ENCODE measurements around the gene GTF3C6.
A peak's percentile ranks its signal among the peaks of the same experiment; 100 is the strongest.
"Not testable (repeated sequence)": the region's sequence is repeated elsewhere in the genome, so short reads cannot be mapped to it uniquely, and the experiment has no call there.

The GTF3C6 gene

DNA sequence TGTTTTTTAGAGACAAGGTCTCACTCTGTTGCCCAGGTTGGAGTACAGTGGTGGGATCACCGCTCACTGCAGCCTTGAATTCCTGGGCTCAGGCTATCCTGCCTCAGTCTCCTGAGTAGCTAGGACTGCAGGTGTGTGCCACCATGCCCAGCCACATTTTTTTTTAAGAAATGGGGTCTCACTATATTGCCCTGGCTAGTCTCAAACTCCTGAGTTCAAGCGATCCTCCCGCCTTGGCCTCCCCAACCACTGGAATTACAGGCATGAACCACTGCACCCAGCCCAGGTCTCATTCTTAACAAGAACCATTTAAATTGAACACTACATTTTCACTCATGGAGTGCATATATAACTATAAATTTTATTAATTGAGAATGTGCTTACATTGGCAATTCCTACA lies 43.8 kb downstream of the GTF3C6 start:
- TF ChIP-seq EZH2 (IDR thresholded peaks at IDR 0.05; ENCODE audit: borderline replicate concordance, low read depth, low read length, severe bottlenecking) = no peak
- TF ChIP-seq, protein P1, sequence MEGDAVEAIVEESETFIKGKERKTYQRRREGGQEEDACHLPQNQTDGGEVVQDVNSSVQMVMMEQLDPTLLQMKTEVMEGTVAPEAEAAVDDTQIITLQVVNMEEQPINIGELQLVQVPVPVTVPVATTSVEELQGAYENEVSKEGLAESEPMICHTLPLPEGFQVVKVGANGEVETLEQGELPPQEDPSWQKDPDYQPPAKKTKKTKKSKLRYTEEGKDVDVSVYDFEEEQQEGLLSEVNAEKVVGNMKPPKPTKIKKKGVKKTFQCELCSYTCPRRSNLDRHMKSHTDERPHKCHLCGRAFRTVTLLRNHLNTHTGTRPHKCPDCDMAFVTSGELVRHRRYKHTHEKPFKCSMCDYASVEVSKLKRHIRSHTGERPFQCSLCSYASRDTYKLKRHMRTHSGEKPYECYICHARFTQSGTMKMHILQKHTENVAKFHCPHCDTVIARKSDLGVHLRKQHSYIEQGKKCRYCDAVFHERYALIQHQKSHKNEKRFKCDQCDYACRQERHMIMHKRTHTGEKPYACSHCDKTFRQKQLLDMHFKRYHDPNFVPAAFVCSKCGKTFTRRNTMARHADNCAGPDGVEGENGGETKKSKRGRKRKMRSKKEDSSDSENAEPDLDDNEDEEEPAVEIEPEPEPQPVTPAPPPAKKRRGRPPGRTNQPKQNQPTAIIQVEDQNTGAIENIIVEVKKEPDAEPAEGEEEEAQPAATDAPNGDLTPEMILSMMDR (IDR thresholded peaks at IDR 0.05; ENCODE audit: borderline replicate concordance, extremely low read depth, low read length, poor library complexity, severe bottlenecking) = no peak
- Histone ChIP-seq H3K4me3 (ENCODE audit: low read depth in 1 of 2, low read length in 2 of 2) (no peak overlapping the region), H3K9ac (ENCODE audit: low read depth, low read length) (no peak overlapping the region), H3K4me2 (ENCODE audit: insufficient read depth, low read length) (no peak overlapping the region), H3K4me1 (ENCODE audit: insufficient read depth, low read length) (no peaks in the 10 kb centered on the region), H4K20me1 (ENCODE audit: insufficient read depth, low read length) (no peaks in the 10 kb centered on the region), H3K36me3 (ENCODE audit: insufficient read depth, low read length) (peaks cover 82% of the 10 kb centered on the region), H2AFZ (ENCODE audit: low read depth, low read length) (no peak overlapping the region), H3K9me3 (ENCODE audit: insufficient read depth, low read length, severe bottlenecking) (no peaks in the 10 kb centered on the region), H3K27me3 (ENCODE audit: insufficient read depth, low read length, poor library complexity) (no peaks in the 10 kb centered on the region), H3K79me2 (ENCODE audit: insufficient read depth, low read length) (peaks cover 2% of the 10 kb centered on the region; the same call in 1 of the 2 replicates), H3K27ac (ENCODE audit: low read length) (no peak overlapping the region)
- no peak for ATAC-seq (ENCODE audit: insufficient read depth, low read depth)
- DNase-seq = no peak

DNA sequence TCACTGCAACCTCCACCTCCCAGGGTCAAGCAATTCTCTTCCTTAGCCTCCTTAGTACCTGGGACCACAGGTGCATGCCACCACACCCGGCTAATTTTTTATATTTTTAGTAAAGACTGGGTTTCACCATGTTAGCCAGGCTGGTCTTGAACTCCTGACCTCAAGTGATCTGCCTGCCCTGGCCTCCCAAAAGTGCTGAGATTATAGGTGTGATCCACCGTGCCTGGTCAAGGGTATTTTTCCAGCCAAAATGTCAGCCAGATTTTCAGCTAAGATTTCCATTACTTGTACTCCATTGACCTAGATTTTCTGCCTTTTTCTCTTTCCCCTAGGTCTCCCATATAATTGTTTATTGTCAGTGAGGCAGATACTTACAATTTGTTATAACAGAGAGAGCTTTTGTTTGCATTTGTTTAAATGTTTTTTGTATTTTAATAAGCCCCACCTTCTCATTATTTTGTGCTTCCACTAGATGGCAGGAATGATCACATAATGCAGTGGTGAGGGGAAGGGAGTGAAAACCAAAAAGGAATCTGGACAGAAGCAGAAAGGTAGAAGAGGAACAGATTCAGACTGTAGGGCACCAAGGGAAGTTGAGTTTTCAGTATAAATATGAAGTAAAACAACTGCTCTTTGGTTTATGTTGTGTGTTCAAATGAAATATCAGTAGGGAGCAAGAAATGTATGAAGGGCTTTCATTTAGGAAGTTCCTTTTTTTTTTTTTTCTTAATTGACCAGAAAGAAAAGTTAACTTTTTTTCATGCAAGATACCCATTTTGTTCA lies 53.0 kb downstream of the GTF3C6 start:
- Histone ChIP-seq H3K4me2 (ENCODE audit: insufficient read depth, low read length) (no peak overlapping the region), H3K4me1 (ENCODE audit: insufficient read depth, low read length) (no peaks in the 10 kb centered on the region), H3K9me3 (ENCODE audit: insufficient read depth, low read length, severe bottlenecking) (peaks cover 7% of the 10 kb centered on the region), H3K79me2 (ENCODE audit: insufficient read depth, low read length) (peaks cover 2% of the 10 kb centered on the region; the same call in 1 of the 2 replicates), H3K27ac (ENCODE audit: low read length) (no peak overlapping the region), H3K36me3 (ENCODE audit: insufficient read depth, low read length) (peaks cover 75% of the 10 kb centered on the region), H3K9ac (ENCODE audit: low read depth, low read length) (no peak overlapping the region), H3K4me3 (ENCODE audit: low read depth in 1 of 2, low read length in 2 of 2) (no peak overlapping the region), H2AFZ (ENCODE audit: low read depth, low read length) (no peak overlapping the region), H3K27me3 (ENCODE audit: insufficient read depth, low read length, poor library complexity) (no peaks in the 10 kb centered on the region), H4K20me1 (ENCODE audit: insufficient read depth, low read length) (no peaks in the 10 kb centered on the region)
- TF ChIP-seq EZH2 (IDR thresholded peaks at IDR 0.05; ENCODE audit: borderline replicate concordance, low read depth, low read length, severe bottlenecking) = no peak
- TF ChIP-seq, protein P1 (IDR thresholded peaks at IDR 0.05; ENCODE audit: borderline replicate concordance, extremely low read depth, low read length, poor library complexity, severe bottlenecking) = peak; percentile 77
- DNase-seq (peak; percentile 14), ATAC-seq (ENCODE audit: insufficient read depth, low read depth) (peak; percentile 90)

DNA sequence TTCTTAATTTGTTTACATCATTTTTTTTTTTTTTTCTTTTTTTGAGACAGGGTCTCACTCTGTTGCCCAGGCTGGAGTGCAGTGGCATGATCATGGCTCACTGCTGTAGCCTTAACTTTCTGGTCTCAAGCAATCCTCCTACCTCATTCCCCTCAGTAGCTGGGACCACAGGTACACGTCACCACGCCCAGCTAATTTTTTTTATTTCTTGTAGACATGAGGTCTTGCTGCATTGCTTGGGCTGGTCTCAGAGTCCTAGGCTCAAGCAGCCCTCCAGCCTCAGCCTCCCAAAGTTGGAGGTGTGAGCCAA lies 53.6 kb downstream of the GTF3C6 start:
- H3K79me2 ChIP-seq (ENCODE audit: insufficient read depth, low read length) = peaks cover 2% of the 10 kb centered on the region; the same call in 1 of the 2 replicates

DNA sequence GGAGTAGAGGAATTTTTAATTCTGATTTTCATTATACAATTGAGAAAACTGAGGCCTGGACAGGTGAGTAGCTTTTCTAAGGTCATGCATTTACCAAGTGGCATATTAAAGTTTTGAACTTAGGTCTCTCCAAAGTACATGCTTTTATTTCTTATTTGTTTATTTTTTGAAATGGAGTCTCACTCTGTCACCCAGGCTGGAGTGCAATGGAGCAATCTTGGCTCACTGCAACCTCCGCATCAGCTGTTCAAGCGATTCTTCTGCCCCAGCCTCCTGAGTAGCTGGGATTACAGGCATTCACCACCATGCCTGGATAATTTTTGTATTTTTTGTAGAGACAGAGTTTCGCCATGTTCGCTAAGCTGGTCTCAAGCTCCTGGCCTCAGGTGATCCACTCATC lies 54.0 kb downstream of the GTF3C6 start:
- not testable (repeated sequence) for H3K27ac ChIP-seq (ENCODE audit: low read length); H3K4me3 ChIP-seq (ENCODE audit: low read depth in 1 of 2, low read length in 2 of 2); H3K79me2 ChIP-seq (ENCODE audit: insufficient read depth, low read length); H2AFZ ChIP-seq (ENCODE audit: low read depth, low read length); H3K9ac ChIP-seq (ENCODE audit: low read depth, low read length); H3K27me3 ChIP-seq (ENCODE audit: insufficient read depth, low read length, poor library complexity); H3K4me2 ChIP-seq (ENCODE audit: insufficient read depth, low read length); H3K4me1 ChIP-seq (ENCODE audit: insufficient read depth, low read length); ATAC-seq (ENCODE audit: insufficient read depth, low read depth); H4K20me1 ChIP-seq (ENCODE audit: insufficient read depth, low read length); H3K9me3 ChIP-seq (ENCODE audit: insufficient read depth, low read length, severe bottlenecking); DNase-seq
- peaks cover 74% of the 10 kb centered on the region for H3K36me3 ChIP-seq (ENCODE audit: insufficient read depth, low read length)

More for the DNA sequence above, 53.6 kb downstream of the GTF3C6 start:
- DNase-seq = no peak
- ATAC-seq (ENCODE audit: insufficient read depth, low read depth) = no peak
- Histone ChIP-seq H3K9me3 (ENCODE audit: insufficient read depth, low read length, severe bottlenecking) (peaks cover 7% of the 10 kb centered on the region), H3K4me1 (ENCODE audit: insufficient read depth, low read length) (no peaks in the 10 kb centered on the region), H3K4me3 (ENCODE audit: low read depth in 1 of 2, low read length in 2 of 2) (no peak overlapping the region), H3K4me2 (ENCODE audit: insufficient read depth, low read length) (no peak overlapping the region), H3K9ac (ENCODE audit: low read depth, low read length) (no peak overlapping the region), H3K36me3 (ENCODE audit: insufficient read depth, low read length) (peaks cover 74% of the 10 kb centered on the region), H3K27me3 (ENCODE audit: insufficient read depth, low read length, poor library complexity) (no peaks in the 10 kb centered on the region), H4K20me1 (ENCODE audit: insufficient read depth, low read length) (no peaks in the 10 kb centered on the region), H3K27ac (ENCODE audit: low read length) (no peak overlapping the region), H2AFZ (ENCODE audit: low read depth, low read length) (no peak overlapping the region)
- TF ChIP-seq EZH2 (IDR thresholded peaks at IDR 0.05; ENCODE audit: borderline replicate concordance, low read depth, low read length, severe bottlenecking) = no peak
- TF ChIP-seq, protein P1 (IDR thresholded peaks at IDR 0.05; ENCODE audit: borderline replicate concordance, extremely low read depth, low read length, poor library complexity, severe bottlenecking) = no peak
